ENCODE data around the gene ILF2.

ILF2 gene

DNA sequence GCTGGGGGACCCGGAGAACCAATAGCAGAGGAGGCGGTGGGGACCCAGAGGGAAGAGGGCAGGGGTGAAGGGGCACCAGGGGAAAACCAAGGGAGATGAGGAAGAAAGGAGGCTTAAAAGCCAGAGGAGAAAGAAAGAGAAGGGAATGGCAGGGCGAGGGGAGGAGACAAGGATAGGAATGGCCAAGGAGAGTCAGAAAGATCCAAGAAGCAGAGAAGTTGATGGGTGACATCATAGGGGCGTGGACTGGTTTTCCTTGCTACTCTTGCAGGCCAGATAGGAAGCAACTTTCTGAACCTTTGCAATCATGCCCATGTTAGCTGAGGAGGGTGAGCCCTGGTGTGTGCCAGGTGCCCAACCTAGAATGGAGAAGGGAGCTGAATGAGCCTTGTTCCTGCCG lies 13.1 kb upstream of the ILF2 start:
- Histone ChIP-seq H3K4me3 (ENCODE audit: low read depth in 1 of 2, low read length in 2 of 2) (no peak overlapping the region), H3K36me3 (ENCODE audit: insufficient read depth, low read length) (no peaks in the 10 kb centered on the region), H3K27me3 (ENCODE audit: insufficient read depth, low read length, poor library complexity) (peaks cover 25% of the 10 kb centered on the region), H2AFZ (ENCODE audit: low read depth, low read length) (no peak overlapping the region), H3K4me2 (ENCODE audit: insufficient read depth, low read length) (no peak overlapping the region), H3K27ac (ENCODE audit: low read length) (no peak overlapping the region), H3K4me1 (ENCODE audit: insufficient read depth, low read length) (no peaks in the 10 kb centered on the region), H3K9me3 (ENCODE audit: insufficient read depth, low read length, severe bottlenecking) (no peaks in the 10 kb centered on the region), H3K9ac (ENCODE audit: low read depth, low read length) (no peak overlapping the region), H4K20me1 (ENCODE audit: insufficient read depth, low read length) (no peaks in the 10 kb centered on the region), H3K79me2 (ENCODE audit: insufficient read depth, low read length) (no peaks in the 10 kb centered on the region)
- TF ChIP-seq EZH2 (IDR thresholded peaks at IDR 0.05; ENCODE audit: borderline replicate concordance, low read depth, low read length, severe bottlenecking): no peak
- TF ChIP-seq, protein P1, sequence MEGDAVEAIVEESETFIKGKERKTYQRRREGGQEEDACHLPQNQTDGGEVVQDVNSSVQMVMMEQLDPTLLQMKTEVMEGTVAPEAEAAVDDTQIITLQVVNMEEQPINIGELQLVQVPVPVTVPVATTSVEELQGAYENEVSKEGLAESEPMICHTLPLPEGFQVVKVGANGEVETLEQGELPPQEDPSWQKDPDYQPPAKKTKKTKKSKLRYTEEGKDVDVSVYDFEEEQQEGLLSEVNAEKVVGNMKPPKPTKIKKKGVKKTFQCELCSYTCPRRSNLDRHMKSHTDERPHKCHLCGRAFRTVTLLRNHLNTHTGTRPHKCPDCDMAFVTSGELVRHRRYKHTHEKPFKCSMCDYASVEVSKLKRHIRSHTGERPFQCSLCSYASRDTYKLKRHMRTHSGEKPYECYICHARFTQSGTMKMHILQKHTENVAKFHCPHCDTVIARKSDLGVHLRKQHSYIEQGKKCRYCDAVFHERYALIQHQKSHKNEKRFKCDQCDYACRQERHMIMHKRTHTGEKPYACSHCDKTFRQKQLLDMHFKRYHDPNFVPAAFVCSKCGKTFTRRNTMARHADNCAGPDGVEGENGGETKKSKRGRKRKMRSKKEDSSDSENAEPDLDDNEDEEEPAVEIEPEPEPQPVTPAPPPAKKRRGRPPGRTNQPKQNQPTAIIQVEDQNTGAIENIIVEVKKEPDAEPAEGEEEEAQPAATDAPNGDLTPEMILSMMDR (IDR thresholded peaks at IDR 0.05; ENCODE audit: borderline replicate concordance, extremely low read depth, low read length, poor library complexity, severe bottlenecking): no peak
- DNase-seq: no peak
- ATAC-seq (ENCODE audit: insufficient read depth, low read depth): no peak

GRCh38 chr1:153682730-153683129 lies 11.9 kb upstream of the ILF2 start:
- TF ChIP-seq, protein P1 (IDR thresholded peaks at IDR 0.05; ENCODE audit: borderline replicate concordance, extremely low read depth, low read length, poor library complexity, severe bottlenecking): no peak
- no peak for TF ChIP-seq EZH2 (IDR thresholded peaks at IDR 0.05; ENCODE audit: borderline replicate concordance, low read depth, low read length, severe bottlenecking)

DNA sequence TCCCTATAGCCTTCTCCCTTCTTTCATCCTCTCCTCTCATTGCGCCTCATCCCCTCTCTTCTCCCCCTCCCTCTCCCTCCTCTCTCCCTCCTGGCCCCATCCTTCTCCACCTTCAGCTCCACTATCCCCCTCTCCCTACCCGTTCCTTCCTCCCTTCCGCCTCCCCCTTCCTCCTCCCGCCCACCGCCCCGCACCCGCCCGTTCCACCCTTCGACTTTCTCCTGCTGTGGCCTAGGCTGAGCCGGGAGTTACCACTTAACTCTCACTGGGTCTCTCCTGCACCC lies 9.3 kb upstream of the ILF2 start:
- Histone ChIP-seq H4K20me1 (ENCODE audit: insufficient read depth, low read length) (no peaks in the 10 kb centered on the region), H3K9ac (ENCODE audit: low read depth, low read length) (no peak overlapping the region), H3K9me3 (ENCODE audit: insufficient read depth, low read length, severe bottlenecking) (no peaks in the 10 kb centered on the region), H3K4me3 (ENCODE audit: low read depth in 1 of 2, low read length in 2 of 2) (no peak overlapping the region), H2AFZ (ENCODE audit: low read depth, low read length) (no peak overlapping the region), H3K36me3 (ENCODE audit: insufficient read depth, low read length) (no peaks in the 10 kb centered on the region), H3K79me2 (ENCODE audit: insufficient read depth, low read length) (no peaks in the 10 kb centered on the region), H3K27me3 (ENCODE audit: insufficient read depth, low read length, poor library complexity) (peaks cover 18% of the 10 kb centered on the region), H3K4me2 (ENCODE audit: insufficient read depth, low read length) (no peak overlapping the region), H3K4me1 (ENCODE audit: insufficient read depth, low read length) (no peaks in the 10 kb centered on the region), H3K27ac (ENCODE audit: low read length) (no peak overlapping the region)
- TF ChIP-seq, protein P1 (IDR thresholded peaks at IDR 0.05; ENCODE audit: borderline replicate concordance, extremely low read depth, low read length, poor library complexity, severe bottlenecking): no peak
- TF ChIP-seq EZH2 (IDR thresholded peaks at IDR 0.05; ENCODE audit: borderline replicate concordance, low read depth, low read length, severe bottlenecking): no peak
- DNase-seq (no peak), ATAC-seq (ENCODE audit: insufficient read depth, low read depth) (no peak)

More at GRCh38 chr1:153682730-153683129, 11.9 kb upstream of the ILF2 start:
- ATAC-seq (ENCODE audit: insufficient read depth, low read depth) (no peak), DNase-seq (no peak)
- H3K27ac ChIP-seq (ENCODE audit: low read length): no peak overlapping the region
- H3K9ac ChIP-seq (ENCODE audit: low read depth, low read length): no peak overlapping the region
- H3K4me1 ChIP-seq (ENCODE audit: insufficient read depth, low read length): no peaks in the 10 kb centered on the region
- H3K79me2 ChIP-seq (ENCODE audit: insufficient read depth, low read length): no peaks in the 10 kb centered on the region
- H3K27me3 ChIP-seq (ENCODE audit: insufficient read depth, low read length, poor library complexity): peaks cover 25% of the 10 kb centered on the region
- H2AFZ ChIP-seq (ENCODE audit: low read depth, low read length): no peak overlapping the region
- H3K4me3 ChIP-seq (ENCODE audit: low read depth in 1 of 2, low read length in 2 of 2): no peak overlapping the region
- H3K9me3 ChIP-seq (ENCODE audit: insufficient read depth, low read length, severe bottlenecking): no peaks in the 10 kb centered on the region
- no peak overlapping the region for H3K4me2 ChIP-seq (ENCODE audit: insufficient read depth, low read length)
- H4K20me1 ChIP-seq (ENCODE audit: insufficient read depth, low read length): no peaks in the 10 kb centered on the region
- no peaks in the 10 kb centered on the region for H3K36me3 ChIP-seq (ENCODE audit: insufficient read depth, low read length)

All from DND-41 (cell line).